A549 (cell line): ENCODE results near the gene MYO18B.

Source experiments
- CEBPB ChIP-seq, 2 experiments: fragments of >200 bp in 1 of 2; sonication (Bioruptor Twin) in 1 of 2; formaldehyde crosslinking in 1 of 2; IDR thresholded peaks; 2 replicates each; pipeline ENCODE4 v1.6.1; 2012 to 2016
- CHD4 ChIP-seq: fragments of 200-600 bp; sonication (generic); IDR thresholded peaks from 2 replicates; pipeline ENCODE4 v1.6.1; 2016; ENCODE audit warnings: antibody characterized with exemption, mild to moderate bottlenecking, borderline replicate concordance
- EHMT2 ChIP-seq: fragments of 200-600 bp; sonication (generic); IDR thresholded peaks from 2 replicates; pipeline ENCODE4 v1.6.1; 2016; ENCODE audit warnings: antibody characterized with exemption, low read depth, mild to moderate bottlenecking, moderate library complexity
- HDAC2 ChIP-seq: fragments of 200-600 bp; sonication (generic); IDR thresholded peaks from 2 replicates; pipeline ENCODE4 v1.6.1; 2016
- JUN ChIP-seq, 2 experiments: fragments of >200 bp; sonication (Bioruptor Twin); formaldehyde crosslinking; IDR thresholded peaks; 2 replicates in 1 of 2; 3 replicates in 1 of 2; pipeline ENCODE4 v1.6.1; 2016 to 2017
- JUNB ChIP-seq: fragments of >200 bp; sonication (Bioruptor Twin); formaldehyde crosslinking; IDR thresholded peaks from 2 replicates; pipeline ENCODE4 v1.6.1; 2016
- KDM5A ChIP-seq: fragments of 200-600 bp; sonication (generic); IDR thresholded peaks from 2 replicates; pipeline ENCODE4 v1.6.1; 2016; ENCODE audit warnings: antibody characterized with exemption, mild to moderate bottlenecking
- POLR2A ChIP-seq: IDR thresholded peaks from 2 replicates; pipeline ENCODE4 v1.6.1; 2012; ENCODE audit warnings: mild to moderate bottlenecking, low read length
- RFX5 ChIP-seq: fragments of 450-650 bp; IDR thresholded peaks from 2 replicates; pipeline ENCODE4 v1.7.1; 2014; ENCODE audit warnings: antibody characterized with exemption, mild to moderate bottlenecking, moderate library complexity
- ZSCAN20 ChIP-seq: fragments of 250-450 bp; sonication (Bioruptor Pico); IDR thresholded peaks from 2 replicates; pipeline ENCODE4 v1.8.0; 2022; ENCODE audit warnings: mild to moderate bottlenecking, moderate library complexity
- TF ChIP-seq, protein P1 (sequence below): fragments of >200 bp; sonication (Bioruptor Twin); formaldehyde crosslinking; IDR thresholded peaks from 3 replicates; pipeline ENCODE4 v1.5.1; 2016
- TF ChIP-seq, protein P2 (sequence below): fragments of 250-450 bp; sonication (Bioruptor Pico); IDR thresholded peaks from 2 replicates; pipeline ENCODE4 v1.5.0; 2021; ENCODE audit warnings: mild to moderate bottlenecking, moderate library complexity, borderline replicate concordance
- TF ChIP-seq, protein P3 (sequence below): IDR thresholded peaks from 2 replicates; pipeline ENCODE4 v1.6.1; 2012
- TF ChIP-seq, protein P4 (sequence below): fragments of 150-350 bp; IDR thresholded peaks from 2 replicates; pipeline ENCODE4 v1.6.1; 2014; ENCODE audit warnings: low read depth, mild to moderate bottlenecking, low read length

DNA sequence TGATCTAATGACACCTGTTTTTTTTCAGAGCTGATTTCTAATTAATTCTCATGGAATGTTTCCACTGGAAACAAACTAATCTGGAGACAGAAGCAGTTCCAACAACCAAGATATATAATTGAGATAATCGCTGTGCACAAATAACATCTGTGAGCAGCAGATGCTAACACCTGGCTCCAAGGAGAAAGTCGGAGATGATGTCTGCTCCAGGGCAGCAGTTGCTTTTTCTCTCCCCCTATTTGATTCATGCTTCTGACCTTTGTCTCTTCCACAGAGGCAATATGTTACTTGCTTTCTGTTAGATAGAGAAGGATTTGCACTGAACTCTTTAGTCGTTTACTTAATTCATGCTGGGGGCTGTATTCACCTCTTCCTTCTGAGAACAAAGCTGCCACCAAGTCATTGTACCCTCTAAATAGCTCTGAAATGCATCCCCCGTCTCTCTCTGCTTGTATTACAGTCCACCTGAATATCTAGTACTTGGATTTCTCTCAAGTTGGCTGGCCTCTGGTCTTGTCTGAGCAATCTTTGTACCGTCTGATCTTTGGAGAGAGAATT lies 187.4 kb downstream of the MYO18B start:
- TF ChIP-seq EHMT2 (no peak), ZSCAN20 (CRISPR knock-in tag) (no peak), POLR2A (no peak), HDAC2 (no peak), JUNB (no peak), CEBPB (IDR thresholded peaks at IDR 0.05) (no peak), CHD4 (no peak), JUN (IDR thresholded peaks at IDR 0.05) (no peak), KDM5A (no peak), RFX5 (no peak)
- TF ChIP-seq, protein P1, sequence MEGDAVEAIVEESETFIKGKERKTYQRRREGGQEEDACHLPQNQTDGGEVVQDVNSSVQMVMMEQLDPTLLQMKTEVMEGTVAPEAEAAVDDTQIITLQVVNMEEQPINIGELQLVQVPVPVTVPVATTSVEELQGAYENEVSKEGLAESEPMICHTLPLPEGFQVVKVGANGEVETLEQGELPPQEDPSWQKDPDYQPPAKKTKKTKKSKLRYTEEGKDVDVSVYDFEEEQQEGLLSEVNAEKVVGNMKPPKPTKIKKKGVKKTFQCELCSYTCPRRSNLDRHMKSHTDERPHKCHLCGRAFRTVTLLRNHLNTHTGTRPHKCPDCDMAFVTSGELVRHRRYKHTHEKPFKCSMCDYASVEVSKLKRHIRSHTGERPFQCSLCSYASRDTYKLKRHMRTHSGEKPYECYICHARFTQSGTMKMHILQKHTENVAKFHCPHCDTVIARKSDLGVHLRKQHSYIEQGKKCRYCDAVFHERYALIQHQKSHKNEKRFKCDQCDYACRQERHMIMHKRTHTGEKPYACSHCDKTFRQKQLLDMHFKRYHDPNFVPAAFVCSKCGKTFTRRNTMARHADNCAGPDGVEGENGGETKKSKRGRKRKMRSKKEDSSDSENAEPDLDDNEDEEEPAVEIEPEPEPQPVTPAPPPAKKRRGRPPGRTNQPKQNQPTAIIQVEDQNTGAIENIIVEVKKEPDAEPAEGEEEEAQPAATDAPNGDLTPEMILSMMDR = no peak
- TF ChIP-seq, protein P2, sequence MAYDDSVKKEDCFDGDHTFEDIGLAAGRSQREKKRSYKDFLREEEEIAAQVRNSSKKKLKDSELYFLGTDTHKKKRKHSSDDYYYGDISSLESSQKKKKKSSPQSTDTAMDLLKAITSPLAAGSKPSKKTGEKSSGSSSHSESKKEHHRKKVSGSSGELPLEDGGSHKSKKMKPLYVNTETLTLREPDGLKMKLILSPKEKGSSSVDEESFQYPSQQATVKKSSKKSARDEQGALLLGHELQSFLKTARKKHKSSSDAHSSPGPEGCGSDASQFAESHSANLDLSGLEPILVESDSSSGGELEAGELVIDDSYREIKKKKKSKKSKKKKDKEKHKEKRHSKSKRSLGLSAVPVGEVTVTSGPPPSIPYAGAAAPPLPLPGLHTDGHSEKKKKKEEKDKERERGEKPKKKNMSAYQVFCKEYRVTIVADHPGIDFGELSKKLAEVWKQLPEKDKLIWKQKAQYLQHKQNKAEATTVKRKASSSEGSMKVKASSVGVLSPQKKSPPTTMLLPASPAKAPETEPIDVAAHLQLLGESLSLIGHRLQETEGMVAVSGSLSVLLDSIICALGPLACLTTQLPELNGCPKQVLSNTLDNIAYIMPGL (CRISPR knock-in tag) = no peak
- TF ChIP-seq, protein P3, sequence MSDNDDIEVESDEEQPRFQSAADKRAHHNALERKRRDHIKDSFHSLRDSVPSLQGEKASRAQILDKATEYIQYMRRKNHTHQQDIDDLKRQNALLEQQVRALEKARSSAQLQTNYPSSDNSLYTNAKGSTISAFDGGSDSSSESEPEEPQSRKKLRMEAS = no peak
- TF ChIP-seq, protein P4, sequence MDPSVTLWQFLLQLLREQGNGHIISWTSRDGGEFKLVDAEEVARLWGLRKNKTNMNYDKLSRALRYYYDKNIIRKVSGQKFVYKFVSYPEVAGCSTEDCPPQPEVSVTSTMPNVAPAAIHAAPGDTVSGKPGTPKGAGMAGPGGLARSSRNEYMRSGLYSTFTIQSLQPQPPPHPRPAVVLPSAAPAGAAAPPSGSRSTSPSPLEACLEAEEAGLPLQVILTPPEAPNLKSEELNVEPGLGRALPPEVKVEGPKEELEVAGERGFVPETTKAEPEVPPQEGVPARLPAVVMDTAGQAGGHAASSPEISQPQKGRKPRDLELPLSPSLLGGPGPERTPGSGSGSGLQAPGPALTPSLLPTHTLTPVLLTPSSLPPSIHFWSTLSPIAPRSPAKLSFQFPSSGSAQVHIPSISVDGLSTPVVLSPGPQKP = no peak
